Neuronal stem cell (in vitro differentiated cells): ENCODE measurements around the gene KLF2.

Experiments
- DNase-seq: peaks from one replicate; pipeline ENCODE4 v3.0.0-alpha.2; 2013; ENCODE audit warnings: low spot score
- H2AFZ ChIP-seq: one replicate; pipeline ENCODE4 v1.6.1; 2013; ENCODE audit warnings: mild to moderate bottlenecking, low read length, inconsistent platforms
- H2AK5ac ChIP-seq: 2 replicates; pipeline ENCODE4 v1.6.1; 2013; ENCODE audit warnings: low read depth, mild to moderate bottlenecking, inconsistent platforms, low read length, moderate library complexity, mixed read lengths
- H2BK120ac ChIP-seq: 2 replicates; pipeline ENCODE4 v1.6.1; 2013; ENCODE audit warnings: low read depth, mild to moderate bottlenecking, inconsistent platforms, low read length, moderate library complexity, mixed read lengths
- H2BK12ac ChIP-seq: one replicate; pipeline ENCODE4 v1.6.1; 2013; ENCODE audit warnings: low read length, inconsistent platforms
- H2BK15ac ChIP-seq: 2 replicates; pipeline ENCODE4 v1.6.1; 2013; ENCODE audit warnings: mild to moderate bottlenecking, low read length, inconsistent platforms, mixed read lengths
- H2BK5ac ChIP-seq: one replicate; pipeline ENCODE4 v1.6.1; 2013; ENCODE audit warnings: inconsistent platforms, mild to moderate bottlenecking, low read length, moderate library complexity
- H3K14ac ChIP-seq: one replicate; pipeline ENCODE4 v1.6.1; 2013; ENCODE audit warnings: low read length, inconsistent platforms
- H3K18ac ChIP-seq: 2 replicates; pipeline ENCODE4 v1.6.1; 2013; ENCODE audit warnings: low read length, inconsistent platforms
- H3K23ac ChIP-seq: 2 replicates; pipeline ENCODE4 v1.6.1; 2013; ENCODE audit warnings: low read depth, mild to moderate bottlenecking, mixed read lengths, low read length, inconsistent platforms; ENCODE audit not compliant: poor library complexity
- H3K27ac ChIP-seq: replicated peaks from 3 replicates; pipeline ENCODE4 v1.5.1; 2013; ENCODE audit warnings: low read length, inconsistent platforms
- H3K27me3 ChIP-seq, 3 experiments: 2 replicates each; pipeline ENCODE4 v1.6.1; 2013; ENCODE audit warnings: low read length in 3 of 3, mild to moderate bottlenecking in 2 of 3, inconsistent platforms in 1 of 3, low read depth in 1 of 3, mixed read lengths in 1 of 3, moderate library complexity in 1 of 3; ENCODE audit not compliant: control insufficient read depth in 3 of 3, insufficient read depth in 3 of 3
- H3K36me3 ChIP-seq, 2 donors: replicated peaks in 1 of 2; 2 replicates each; pipeline ENCODE4 v1.6.1; 2013; ENCODE audit warnings: low read length in 2 of 2; ENCODE audit not compliant: control insufficient read depth in 2 of 2, insufficient read depth in 2 of 2
- H3K4ac ChIP-seq: 2 replicates; pipeline ENCODE4 v1.6.1; 2013; ENCODE audit warnings: inconsistent platforms, mild to moderate bottlenecking, low read length, moderate library complexity
- H3K4me1 ChIP-seq, 2 donors: 1 replicate in 1 of 2; 2 replicates in 1 of 2; pipeline ENCODE4 v1.6.1; 2013; ENCODE audit warnings: low read length in 2 of 2, low read depth in 1 of 2; ENCODE audit not compliant: control insufficient read depth in 2 of 2, insufficient read depth in 1 of 2
- H3K4me2 ChIP-seq: one replicate; pipeline ENCODE4 v1.6.1; 2013; ENCODE audit warnings: mild to moderate bottlenecking, low read length, inconsistent platforms; ENCODE audit not compliant: insufficient read depth, poor library complexity, severe bottlenecking
- H3K4me3 ChIP-seq, 2 donors: 2 replicates each; pipeline ENCODE4 v1.5.1; 2013; ENCODE audit warnings: low read length in 2 of 2, mild to moderate bottlenecking in 2 of 2, inconsistent platforms in 1 of 2, moderate library complexity in 1 of 2
- H3K79me1 ChIP-seq: one replicate; pipeline ENCODE4 v1.6.1; 2013; ENCODE audit warnings: low read depth, mild to moderate bottlenecking, inconsistent platforms, low read length, moderate library complexity
- H3K9ac ChIP-seq: one replicate; pipeline ENCODE4 v1.6.1; 2013; ENCODE audit warnings: mild to moderate bottlenecking, low read depth, low read length, inconsistent platforms; ENCODE audit not compliant: poor library complexity
- H3K9me3 ChIP-seq, 2 donors: replicated peaks in 1 of 2; 2 replicates each; pipeline versions ENCODE3 to v1.6.1; 2013; ENCODE audit warnings: low read length in 2 of 2, mild to moderate bottlenecking in 2 of 2, inconsistent platforms in 1 of 2, low read depth in 1 of 2, mixed read lengths in 1 of 2, moderate library complexity in 1 of 2; ENCODE audit not compliant: control insufficient read depth in 2 of 2, insufficient read depth in 1 of 2
- H4K8ac ChIP-seq: one replicate; pipeline ENCODE4 v1.6.1; 2013; ENCODE audit warnings: low read depth, mild to moderate bottlenecking, inconsistent platforms, low read length, moderate library complexity
- H4K91ac ChIP-seq: one replicate; pipeline ENCODE4 v1.6.1; 2013; ENCODE audit warnings: low read length, low read depth, mild to moderate bottlenecking, inconsistent platforms; ENCODE audit not compliant: poor library complexity
- WGBS, 2 donors: extraction: QIAGEN DNeasy Blood & Tissue Kit; methylation state at CpG; one replicate each; pipeline ENCODE4 v1.1.7; 2013; ENCODE audit warnings: missing lambda C conversion rate in 2 of 2, mixed read lengths in 1 of 2; ENCODE audit not compliant: insufficient read length in 2 of 2, insufficient replicate concordance in 1 of 2; ENCODE audit errors: extremely low coverage in 2 of 2; 5-methylcytosine and 5-hydroxymethylcytosine counted together

Gene KLF2

GRCh38 chr19:16308081-16308480, 16.5 kb upstream of the KLF2 start:
- peaks cover 0 to 1% of the 10 kb centered on the region in 2 donors for H3K9me3 ChIP-seq
- no peaks in the 10 kb centered on the region for H3K36me3 ChIP-seq
- no peak overlapping the region for H3K14ac ChIP-seq
- no peak overlapping the region for H2BK12ac ChIP-seq
- no peak overlapping the region for H4K91ac ChIP-seq
- H3K79me1 ChIP-seq = no peaks in the 10 kb centered on the region
- H2BK15ac ChIP-seq = no peak overlapping the region
- no peak overlapping the region for H3K4ac ChIP-seq
- H2AFZ ChIP-seq = no peak overlapping the region
- no peak overlapping the region for H3K18ac ChIP-seq
- WGBS, 2 donors = no CpG with 5 or more reads among the region's 5 CpGs
- H4K8ac ChIP-seq = no peak overlapping the region
- H2AK5ac ChIP-seq = no peak overlapping the region
- H3K27me3 ChIP-seq = no peaks in the 10 kb centered on the region
- H2BK5ac ChIP-seq = no peak overlapping the region
- no peaks in the 10 kb centered on the region for H3K4me1 ChIP-seq
- DNase-seq = no peak
- H2BK120ac ChIP-seq = no peak overlapping the region
- H3K27ac ChIP-seq = no peak overlapping the region
- H3K4me3 ChIP-seq = no peak overlapping the region
- H3K9ac ChIP-seq = no peak overlapping the region
- no peak overlapping the region for H3K4me2 ChIP-seq
- H3K23ac ChIP-seq = no peak overlapping the region

- no peaks in the 10 kb centered on the region for H3K4me1 ChIP-seq
- no peak overlapping the region for H4K91ac ChIP-seq
- H3K14ac ChIP-seq = no peak overlapping the region
- peaks cover 0 to 1% of the 10 kb centered on the region in 2 donors for H3K9me3 ChIP-seq
- H3K9ac ChIP-seq = no peak overlapping the region
- no peak overlapping the region for H2BK5ac ChIP-seq
- H3K79me1 ChIP-seq = no peaks in the 10 kb centered on the region
- no peak overlapping the region for H4K8ac ChIP-seq
- no peak overlapping the region for H3K4ac ChIP-seq
- H3K27ac ChIP-seq = no peak overlapping the region
- no peak overlapping the region for H3K23ac ChIP-seq
- no peak overlapping the region for H3K4me3 ChIP-seq
- H2AFZ ChIP-seq = no peak overlapping the region
- H3K27me3 ChIP-seq = no peaks in the 10 kb centered on the region
- DNase-seq = no peak
- no peak overlapping the region for H2BK120ac ChIP-seq
- H2AK5ac ChIP-seq = no peak overlapping the region
- H2BK15ac ChIP-seq = no peak overlapping the region
- no peak overlapping the region for H2BK12ac ChIP-seq
- H3K36me3 ChIP-seq = no peaks in the 10 kb centered on the region
- no CpG with 5 or more reads among the region's 3 CpGs for WGBS, 2 donors
- H3K18ac ChIP-seq = no peak overlapping the region
- no peak overlapping the region for H3K4me2 ChIP-seq
Measured at GRCh38 chr19:16309643-16310042, 15.0 kb upstream of the KLF2 start.

DNA sequence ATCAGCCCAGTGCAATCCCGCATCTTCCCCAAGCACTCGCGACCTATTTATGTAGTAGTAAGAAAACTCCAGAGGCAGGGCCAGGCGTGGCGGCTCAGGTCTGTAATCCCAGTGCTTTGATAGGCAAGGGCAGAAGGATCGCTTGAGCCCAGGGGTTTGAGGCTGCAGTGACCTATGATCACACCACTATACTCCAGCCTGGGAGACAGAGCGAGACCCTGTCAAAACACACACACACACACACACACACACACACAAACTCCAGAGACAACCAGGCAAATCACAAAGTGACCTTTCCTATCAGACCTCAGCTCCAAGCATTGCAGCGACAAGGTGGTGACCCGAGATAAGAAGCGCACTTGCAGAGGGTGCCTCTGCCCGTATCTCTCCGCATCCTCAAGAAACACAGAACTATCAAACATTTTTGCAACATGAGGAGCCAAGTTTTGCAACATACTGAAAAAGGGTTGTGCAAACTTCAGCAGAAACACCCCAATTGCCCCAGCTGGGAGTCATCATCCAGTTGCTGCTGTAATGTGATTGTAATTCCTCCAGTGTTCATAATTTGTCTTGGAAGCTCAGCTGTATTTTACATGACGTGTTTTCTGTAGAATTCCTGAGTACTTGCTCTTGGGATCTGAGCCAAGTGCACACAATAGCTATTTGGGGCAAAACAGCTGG, 8.7 kb upstream of the KLF2 start:
- WGBS, 2 donors = no CpG with 5 or more reads among the region's 13 CpGs
- Histone ChIP-seq H3K18ac (no peak overlapping the region), H2BK120ac (no peak overlapping the region), H3K27ac (no peak overlapping the region), H2BK15ac (no peak overlapping the region), H2BK12ac (no peak overlapping the region), H2AK5ac (no peak overlapping the region), H4K8ac (no peak overlapping the region), H3K14ac (no peak overlapping the region), H4K91ac (no peak overlapping the region), H3K27me3 (peaks cover 0 to 3% (median 0%) of the 10 kb centered on the region in 3 experiments), H2BK5ac (no peak overlapping the region), H3K23ac (no peak overlapping the region), H3K9me3 (peaks cover 0 to 3% of the 10 kb centered on the region in 2 donors), H3K79me1 (no peaks in the 10 kb centered on the region), H3K4ac (no peak overlapping the region), H3K36me3 (no peaks in the 10 kb centered on the region), H3K4me1 (no peaks in the 10 kb centered on the region), H2AFZ (no peak overlapping the region), H3K9ac (no peak overlapping the region), H3K4me3 (no peak overlapping the region), H3K4me2 (no peak overlapping the region)
- no peak for DNase-seq

DNA sequence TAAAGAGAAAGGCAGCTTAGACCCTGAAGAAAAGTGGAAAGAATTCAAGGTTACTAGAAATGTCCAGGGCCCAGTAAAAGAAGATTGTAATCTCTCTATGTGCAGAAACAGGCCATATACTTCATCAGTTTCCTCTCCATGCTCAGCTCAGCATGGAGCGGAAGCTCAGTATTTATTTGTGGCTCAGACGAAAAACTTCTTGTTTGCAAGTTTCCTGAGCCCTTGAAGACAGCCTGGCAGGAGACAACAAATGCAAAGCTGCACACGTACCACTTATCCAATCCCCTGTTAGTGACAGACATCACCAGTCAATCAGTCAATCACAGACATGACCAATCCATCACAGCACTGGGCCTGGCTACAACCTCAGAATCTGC, 8.1 kb upstream of the KLF2 start:
- H3K27me3 ChIP-seq = peaks cover 0 to 6% (median 0%) of the 10 kb centered on the region in 3 experiments
- no peaks in the 10 kb centered on the region for H3K36me3 ChIP-seq
- H3K14ac ChIP-seq = no peak overlapping the region
- H2AFZ ChIP-seq = no peak overlapping the region
- H2BK15ac ChIP-seq = no peak overlapping the region
- H3K27ac ChIP-seq = no peak overlapping the region
- no CpG with 5 or more reads among the region's 3 CpGs for WGBS, 2 donors
- H3K18ac ChIP-seq = no peak overlapping the region
- no peak overlapping the region for H3K23ac ChIP-seq
- no peaks in the 10 kb centered on the region for H3K4me1 ChIP-seq
- no peak overlapping the region for H3K4ac ChIP-seq
- H3K4me3 ChIP-seq = no peak overlapping the region
- no peak overlapping the region for H2BK120ac ChIP-seq
- no peaks in the 10 kb centered on the region for H3K79me1 ChIP-seq
- no peak overlapping the region for H3K9ac ChIP-seq
- no peak overlapping the region for H3K4me2 ChIP-seq
- no peak overlapping the region for H4K91ac ChIP-seq
- no peak overlapping the region for H2BK12ac ChIP-seq
- DNase-seq = no peak
- no peak overlapping the region for H2AK5ac ChIP-seq
- H4K8ac ChIP-seq = no peak overlapping the region
- H2BK5ac ChIP-seq = no peak overlapping the region
- peaks cover 0 to 3% of the 10 kb centered on the region in 2 donors for H3K9me3 ChIP-seq
